SKM-1 treated with dmso at 0.1 percent for 144 hours (cell line): ENCODE results near the gene NHSL2.
"Not testable (repeated sequence)": the region's sequence is repeated elsewhere in the genome, so short reads cannot be mapped to it uniquely, and the experiment has no call there.

Source experiments
- DNase-seq: peaks from one replicate; lab custom pipeline; 2025; ENCODE audit not compliant: unreplicated experiment; lab: John Stamatoyannopoulos, UW

NHSL2 gene

DNA sequence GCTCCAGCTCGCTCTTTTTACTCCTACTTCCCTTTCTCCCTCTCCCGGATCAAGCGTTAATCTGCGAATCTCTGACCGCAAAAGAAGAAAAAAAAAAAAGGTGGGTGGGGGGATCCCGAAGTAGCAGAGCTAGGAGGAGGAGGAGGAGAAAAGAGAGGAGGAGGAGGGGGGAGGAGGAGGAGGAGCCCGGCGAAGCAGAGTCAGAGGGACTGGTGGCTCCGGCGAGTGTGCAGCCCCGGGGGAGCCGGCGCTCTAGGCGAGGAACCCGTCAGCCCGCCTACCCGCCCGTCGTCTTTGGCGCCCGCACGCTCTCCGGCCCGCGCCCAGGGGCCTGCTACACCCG lies at the start of gene NHSL2:
TSS of gene NHSL2 (plus strand) at position 203 of the 343 bp plus-strand sequence.
- peak; percentile 13 for DNase-seq

DNA sequence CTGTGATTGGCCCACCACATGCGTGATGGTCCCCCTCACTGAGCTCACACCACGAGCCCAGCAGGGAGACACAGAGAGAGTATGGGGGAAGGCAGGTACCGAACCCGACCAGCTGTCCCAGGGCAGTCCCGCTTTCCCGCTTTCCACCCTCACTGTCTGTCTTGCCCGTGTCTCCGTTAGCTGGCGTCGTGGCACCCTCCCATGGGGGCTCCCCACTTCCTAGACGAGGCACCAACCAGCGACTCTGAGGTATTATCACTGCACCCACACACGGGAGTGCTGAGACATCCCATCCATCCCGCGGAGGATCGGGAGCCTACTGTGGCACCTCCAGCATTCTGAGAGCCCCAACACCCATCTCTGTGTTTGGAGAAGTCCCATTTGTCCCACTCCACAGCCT lies 43.0 kb upstream of the NHSL2 start:
- no peak for DNase-seq

- DNase-seq = not testable (repeated sequence)
These were observed 41.1 kb upstream of the NHSL2 start for GRCh38 chrX:71869566-71869965.

- no peak for DNase-seq
These were observed 40.2 kb upstream of the NHSL2 start for GRCh38 chrX:71870208-71871098.

DNA sequence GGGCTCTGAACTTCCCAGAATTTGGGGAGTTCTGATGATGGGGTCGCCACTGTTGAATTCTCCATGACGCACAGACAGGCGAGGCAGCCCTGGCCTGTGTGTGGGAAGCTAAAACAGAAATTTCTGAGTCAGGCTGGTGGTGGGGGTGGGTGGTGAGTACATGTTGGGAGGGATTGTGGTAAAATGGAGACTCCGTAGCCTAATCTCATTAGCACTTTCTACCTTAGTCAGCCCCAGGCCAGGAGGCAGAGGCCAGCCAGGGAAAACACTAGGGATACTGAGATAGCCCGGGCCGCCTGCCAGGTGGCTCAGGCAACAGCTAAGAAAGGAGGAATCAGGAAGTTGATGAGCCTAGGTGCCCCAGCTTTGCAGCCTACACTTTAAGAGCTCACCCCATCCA lies 39.3 kb upstream of the NHSL2 start:
- DNase-seq = no peak

- DNase-seq = no peak
These were observed 37.8 kb upstream of the NHSL2 start for GRCh38 chrX:71872542-71873458.

GRCh38 chrX:71873459-71873833 lies 37.2 kb upstream of the NHSL2 start:
- DNase-seq = no peak

DNA sequence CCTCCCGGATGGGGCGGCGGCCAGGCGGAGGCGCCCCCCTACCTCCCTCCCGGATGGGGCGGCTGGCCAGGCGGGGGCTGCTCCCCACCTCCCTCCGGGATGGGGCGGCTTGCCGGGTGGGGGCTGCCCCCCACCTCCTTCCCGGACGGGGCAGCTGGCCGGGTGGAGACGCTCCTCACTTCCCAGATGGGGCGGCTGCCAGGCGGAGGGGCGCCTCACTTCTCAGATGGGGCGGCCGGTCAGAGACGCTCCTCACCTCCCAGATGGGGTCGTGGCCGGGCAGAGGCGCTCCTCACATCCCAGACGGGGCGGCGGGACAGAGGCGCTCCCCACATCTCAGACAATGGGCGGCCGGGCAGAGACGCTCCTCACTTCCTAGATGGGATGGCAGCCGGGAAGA lies 33.8 kb upstream of the NHSL2 start:
- DNase-seq = not testable (repeated sequence)

DNA sequence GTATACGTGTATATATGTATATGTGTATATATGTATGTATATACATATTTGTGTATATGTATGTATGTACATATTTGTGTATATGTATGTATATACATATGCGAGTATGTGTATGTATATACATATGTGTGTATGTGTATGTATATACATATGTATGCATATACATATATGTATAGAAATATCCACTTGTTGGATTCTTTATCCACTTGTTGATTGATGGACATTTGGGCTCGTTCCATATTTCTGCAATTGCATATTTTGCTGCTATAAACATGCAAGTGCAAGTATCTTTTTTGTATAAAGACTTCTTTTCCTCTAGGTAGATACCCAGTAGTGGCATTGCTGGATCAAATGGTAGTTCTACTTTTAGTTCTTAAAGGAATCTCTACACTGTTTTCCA lies 25.5 kb upstream of the NHSL2 start:
- DNase-seq = no peak

DNA sequence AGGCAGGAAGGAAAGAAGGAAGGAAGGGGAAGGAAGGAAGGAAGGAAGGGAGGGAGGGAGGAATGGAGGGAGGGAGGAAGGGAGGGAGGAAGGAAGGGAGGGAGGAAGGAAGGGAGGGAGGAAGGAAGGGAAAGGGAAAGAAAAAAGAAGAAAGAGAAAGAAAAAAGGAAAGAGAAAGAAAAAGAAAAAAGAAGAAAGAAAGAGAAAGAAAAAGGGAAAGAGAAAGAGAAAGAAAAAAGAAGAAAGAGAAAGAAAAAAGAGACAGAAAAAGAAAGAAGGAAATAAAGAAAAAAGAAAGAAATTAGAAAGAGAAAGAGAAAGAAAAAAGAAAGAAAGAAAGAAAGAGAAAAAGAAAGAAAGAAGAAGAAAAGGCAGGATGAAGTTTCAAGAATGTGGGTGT lies 15.0 kb upstream of the NHSL2 start:
- DNase-seq = no peak

- no peak for DNase-seq
These were observed 4.5 kb upstream of the NHSL2 start for GRCh38 chrX:71906144-71906543.

DNA sequence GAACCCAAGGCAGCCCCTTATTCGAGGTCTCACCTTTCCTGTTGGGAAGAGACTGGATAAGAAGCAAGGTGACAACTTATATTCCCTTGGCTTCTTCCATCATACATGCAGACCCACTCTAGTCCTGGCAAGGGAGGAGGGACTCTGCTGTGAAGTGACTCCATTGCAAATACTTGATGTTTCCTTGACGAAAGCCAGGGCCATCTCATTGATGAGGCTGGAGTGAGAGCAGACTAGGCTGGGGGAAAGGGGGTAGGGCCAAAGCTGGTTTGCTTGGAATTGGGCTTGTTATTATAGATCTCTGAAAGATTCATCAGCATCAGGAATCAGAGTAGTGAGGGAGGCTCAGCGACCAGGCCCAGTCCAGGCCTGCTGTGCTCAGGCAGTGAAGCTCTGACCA lies 2.3 kb upstream of the NHSL2 start:
- DNase-seq = no peak

- DNase-seq = no peak
These were observed 689 bp upstream of the NHSL2 start for GRCh38 chrX:71909956-71910355.

DNA sequence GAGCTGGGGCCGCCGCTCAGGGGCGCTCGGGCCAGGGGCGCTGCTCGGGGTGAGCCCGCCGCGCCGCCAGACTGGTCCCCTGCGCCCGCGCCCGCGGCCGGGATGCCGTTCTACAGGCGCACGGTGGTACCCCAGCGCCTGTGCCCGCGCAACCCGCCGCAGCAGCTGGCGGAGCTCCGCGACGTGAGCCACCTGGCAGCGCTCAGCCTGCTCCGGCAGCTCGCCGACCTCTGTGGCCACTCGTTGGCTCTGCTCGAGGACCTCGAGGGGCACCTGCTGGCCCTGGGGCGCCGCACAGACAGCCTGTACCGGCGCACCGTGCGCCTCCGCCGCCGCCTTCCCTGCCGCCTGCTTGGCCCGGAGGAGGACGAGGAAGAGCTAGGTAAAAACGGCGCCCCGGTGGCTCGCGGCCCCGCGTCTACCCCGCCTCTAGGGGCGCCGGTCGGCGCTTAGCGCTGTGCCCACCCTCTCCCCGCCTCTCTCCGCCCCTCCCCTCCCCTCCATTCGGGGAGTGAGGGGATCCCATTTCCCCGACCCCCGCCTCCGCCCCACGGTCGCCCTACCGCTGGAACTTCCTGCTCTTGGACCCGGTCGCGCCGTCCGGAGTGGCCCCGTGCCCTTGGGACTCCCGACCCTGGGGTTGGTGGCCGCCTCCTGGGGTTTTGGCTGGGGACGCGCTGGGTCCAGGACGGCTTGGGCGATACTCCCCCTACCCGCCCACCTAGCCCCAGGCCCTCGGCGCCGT lies 513 bp downstream of the NHSL2 start:
- DNase-seq = no peak

GRCh38 chrX:71911731-71912050 lies 1.0 kb downstream of the NHSL2 start:
- DNase-seq = no peak

- no peak for DNase-seq
These were observed 1.5 kb downstream of the NHSL2 start for GRCh38 chrX:71912156-71912555.

GRCh38 chrX:71913156-71913950 lies 2.7 kb downstream of the NHSL2 start:
- no peak for DNase-seq

DNA sequence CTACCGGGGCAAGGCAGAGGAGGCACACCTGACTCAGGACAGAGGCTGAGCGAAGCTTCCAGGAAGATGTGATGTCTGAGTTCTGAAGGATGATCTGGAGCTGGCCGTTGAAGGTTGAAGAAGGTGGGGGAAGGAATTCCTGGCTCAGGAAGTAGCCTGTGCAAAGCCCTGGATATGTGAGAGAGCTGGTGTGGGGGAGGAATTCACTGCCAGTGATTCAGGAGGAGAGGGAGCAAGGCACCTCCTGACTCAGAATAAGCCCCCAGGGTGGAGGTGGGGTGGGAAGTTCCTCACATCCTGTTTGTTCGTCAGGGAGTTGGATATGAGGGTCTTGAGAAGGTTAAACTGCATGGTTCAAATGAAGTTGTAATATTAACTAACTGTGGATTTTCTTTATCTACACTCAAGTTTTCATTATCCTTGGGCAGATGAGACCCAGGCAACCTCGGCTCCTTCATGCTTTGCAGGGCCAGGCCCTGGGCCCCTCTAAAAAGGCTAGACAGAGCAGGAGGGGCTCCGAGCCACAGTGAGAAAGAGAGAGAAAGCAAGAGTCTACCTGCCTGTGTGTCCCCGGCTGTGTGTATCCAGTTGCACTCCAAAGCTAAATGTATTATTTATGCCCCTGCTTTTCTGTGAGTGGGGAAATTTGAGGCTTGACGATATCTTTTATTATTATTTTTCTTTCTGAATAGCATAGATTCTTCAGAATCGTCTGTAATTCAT lies 7.1 kb downstream of the NHSL2 start:
- DNase-seq = no peak

GRCh38 chrX:71919431-71919830 lies 8.8 kb downstream of the NHSL2 start:
- no peak for DNase-seq

DNA sequence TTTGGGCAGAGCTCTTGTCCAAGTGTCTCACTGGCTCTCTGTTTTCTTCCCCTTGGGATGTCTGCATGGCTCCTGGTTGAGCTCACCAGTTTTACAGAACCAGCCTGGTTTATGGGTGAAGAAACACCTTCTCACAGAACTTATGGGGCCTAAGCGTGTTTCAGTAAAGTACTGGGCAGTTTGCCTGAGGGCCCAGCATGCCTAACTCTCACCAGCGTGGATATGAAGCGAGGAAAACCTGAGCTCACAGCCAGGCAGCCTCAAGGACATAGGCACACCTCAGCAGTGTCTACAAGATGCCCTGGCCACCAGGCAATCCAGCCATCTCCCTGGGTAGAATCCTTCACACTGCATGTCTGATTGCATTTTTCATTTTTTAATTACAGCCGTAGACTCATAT lies 9.2 kb downstream of the NHSL2 start:
- DNase-seq = no peak
